ENCODE data around the gene ZNF681.
"Not testable (repeated sequence)": the region's sequence is repeated elsewhere in the genome, so short reads cannot be mapped to it uniquely, and the experiment has no call there.

ZNF681 gene

GRCh38 chr19:23758187-23759074 lies at the start of gene ZNF681:
Gene ZNF681 (minus strand): TSS chr19:23758891. CDS start chr19:23758749, 142 bp downstream.
- DNase-seq = peak; percentile 81

GRCh38 chr19:23804676-23805075 lies 46.0 kb upstream of the ZNF681 start:
- no peak for DNase-seq

GRCh38 chr19:23802290-23802689 lies 43.6 kb upstream of the ZNF681 start:
- DNase-seq = no peak

- DNase-seq = no peak
Measured at GRCh38 chr19:23801803-23802202, 43.1 kb upstream of the ZNF681 start.

- DNase-seq = no peak
Measured at GRCh38 chr19:23800868-23801267, 42.2 kb upstream of the ZNF681 start.

GRCh38 chr19:23800271-23800670 lies 41.6 kb upstream of the ZNF681 start:
- DNase-seq = no peak

- DNase-seq = no peak
Measured at GRCh38 chr19:23799321-23799720, 40.6 kb upstream of the ZNF681 start.

GRCh38 chr19:23795462-23795861 lies 36.8 kb upstream of the ZNF681 start:
- DNase-seq = no peak

- no peak for DNase-seq
Measured at GRCh38 chr19:23792784-23793183, 34.1 kb upstream of the ZNF681 start.

GRCh38 chr19:23790641-23791488 lies 32.2 kb upstream of the ZNF681 start:
- DNase-seq = no peak

- no peak for DNase-seq
Measured at GRCh38 chr19:23789246-23789645, 30.6 kb upstream of the ZNF681 start.

- DNase-seq = no peak
Measured at GRCh38 chr19:23788411-23788810, 29.7 kb upstream of the ZNF681 start.

GRCh38 chr19:23787106-23787505 lies 28.4 kb upstream of the ZNF681 start:
- DNase-seq = no peak

- no peak for DNase-seq
Measured at GRCh38 chr19:23785982-23786381, 27.3 kb upstream of the ZNF681 start.

- no peak for DNase-seq
Measured at GRCh38 chr19:23784274-23784673, 25.6 kb upstream of the ZNF681 start.

- no peak for DNase-seq
Measured at GRCh38 chr19:23783636-23784035, 24.9 kb upstream of the ZNF681 start.

GRCh38 chr19:23779645-23780044 lies 21.0 kb upstream of the ZNF681 start:
- no peak for DNase-seq

- DNase-seq = no peak
Measured at GRCh38 chr19:23778566-23778965, 19.9 kb upstream of the ZNF681 start.

GRCh38 chr19:23778036-23778435 lies 19.3 kb upstream of the ZNF681 start:
- DNase-seq = not testable (repeated sequence)

- DNase-seq = no peak
Measured at GRCh38 chr19:23777216-23777615, 18.5 kb upstream of the ZNF681 start.

- DNase-seq = no peak
Measured at GRCh38 chr19:23776507-23777205, 18.0 kb upstream of the ZNF681 start.

GRCh38 chr19:23774524-23774971 lies 15.9 kb upstream of the ZNF681 start:
- DNase-seq = no peak

- no peak for DNase-seq
Measured at GRCh38 chr19:23774106-23774505, 15.4 kb upstream of the ZNF681 start.
